RWPE1 (cell line): ENCODE results near the gene HOXD10.

Experiments
- CTCF ChIA-PET: fragments of 350-600 bp; sonication (Branson Sonifier 250); formaldehyde crosslinking; extraction: SDS; loops from one replicate; lab custom pipeline; 2021; lab: Yijun Ruan, JAX
- POLR2A ChIA-PET: fragments of 400-600 bp; formaldehyde crosslinking; extraction: SDS; loops from one replicate; lab custom pipeline; 2020; ENCODE audit warnings: antibody characterized with exemption; ENCODE audit not compliant: low non-redundant PET; lab: Yijun Ruan, JAX
- DNase-seq: peaks from one replicate; pipeline ENCODE4 v3.0.0; 2012; ENCODE audit warnings: low spot score
- H3K27ac ChIP-seq: fragments of 450-650 bp; 2 replicates; pipeline ENCODE4 v1.5.1; 2017
- TF ChIP-seq, protein P1 (sequence below): fragments of 450-650 bp; conservative IDR thresholded peaks from 2 replicates; pipeline ENCODE4 v1.5.1; 2017; ENCODE audit warnings: low read depth, mild to moderate bottlenecking

Gene HOXD10

DNA sequence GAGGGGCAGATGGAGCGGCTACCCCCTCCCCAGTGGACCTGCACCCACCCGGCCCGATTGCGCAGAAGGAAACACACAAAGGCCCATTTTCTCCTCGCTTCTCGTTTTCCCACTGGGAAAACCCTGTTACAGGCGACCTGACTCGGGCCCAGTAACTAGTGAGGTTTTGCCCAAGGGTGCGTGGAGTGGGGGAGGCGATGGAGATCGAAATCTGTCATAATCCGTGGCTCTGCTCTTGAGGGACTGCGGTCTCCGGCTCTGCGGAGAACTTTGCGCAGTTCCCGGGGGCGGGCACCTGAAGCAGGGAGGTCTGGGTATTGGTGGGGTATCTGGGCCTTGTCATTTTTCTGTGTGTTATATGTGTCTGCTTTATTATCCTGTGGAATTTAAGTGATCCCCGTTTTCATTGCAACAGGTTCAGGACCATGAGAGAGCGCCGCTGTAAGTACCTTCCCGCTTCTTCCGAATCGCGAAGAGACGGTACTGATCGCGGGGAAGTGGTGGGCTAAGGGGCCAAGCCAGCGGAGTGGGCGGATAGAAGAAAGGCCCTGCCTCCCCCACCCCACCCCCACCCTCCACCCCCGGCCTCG is 30.7 kb downstream of the HOXD10 start:
- H3K27ac ChIP-seq: no peak overlapping the region
- CTCF ChIA-PET: interaction anchor here (0.6 to 1.4 kb wide), 4 partner anchors 9 to 491 kb away, joined by 3 to 5 read pairs (median 4); no protein-coding TSS in a partner anchor
- TF ChIP-seq, protein P1, sequence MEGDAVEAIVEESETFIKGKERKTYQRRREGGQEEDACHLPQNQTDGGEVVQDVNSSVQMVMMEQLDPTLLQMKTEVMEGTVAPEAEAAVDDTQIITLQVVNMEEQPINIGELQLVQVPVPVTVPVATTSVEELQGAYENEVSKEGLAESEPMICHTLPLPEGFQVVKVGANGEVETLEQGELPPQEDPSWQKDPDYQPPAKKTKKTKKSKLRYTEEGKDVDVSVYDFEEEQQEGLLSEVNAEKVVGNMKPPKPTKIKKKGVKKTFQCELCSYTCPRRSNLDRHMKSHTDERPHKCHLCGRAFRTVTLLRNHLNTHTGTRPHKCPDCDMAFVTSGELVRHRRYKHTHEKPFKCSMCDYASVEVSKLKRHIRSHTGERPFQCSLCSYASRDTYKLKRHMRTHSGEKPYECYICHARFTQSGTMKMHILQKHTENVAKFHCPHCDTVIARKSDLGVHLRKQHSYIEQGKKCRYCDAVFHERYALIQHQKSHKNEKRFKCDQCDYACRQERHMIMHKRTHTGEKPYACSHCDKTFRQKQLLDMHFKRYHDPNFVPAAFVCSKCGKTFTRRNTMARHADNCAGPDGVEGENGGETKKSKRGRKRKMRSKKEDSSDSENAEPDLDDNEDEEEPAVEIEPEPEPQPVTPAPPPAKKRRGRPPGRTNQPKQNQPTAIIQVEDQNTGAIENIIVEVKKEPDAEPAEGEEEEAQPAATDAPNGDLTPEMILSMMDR: no peak
- POLR2A ChIA-PET: no interaction called here
- no peak for DNase-seq

- DNase-seq: no peak
- no peak overlapping the region for H3K27ac ChIP-seq
- TF ChIP-seq, protein P1: no peak
- ChIA-PET CTCF (interaction anchor here (0.6 to 1.4 kb wide), 3 partner anchors 9 to 307 kb away, joined by 3 to 5 read pairs (median 3); no protein-coding TSS in a partner anchor), POLR2A (no interaction called here)
These were observed 31.4 kb downstream of the HOXD10 start for GRCh38 chr2:176147800-176148496.

DNA sequence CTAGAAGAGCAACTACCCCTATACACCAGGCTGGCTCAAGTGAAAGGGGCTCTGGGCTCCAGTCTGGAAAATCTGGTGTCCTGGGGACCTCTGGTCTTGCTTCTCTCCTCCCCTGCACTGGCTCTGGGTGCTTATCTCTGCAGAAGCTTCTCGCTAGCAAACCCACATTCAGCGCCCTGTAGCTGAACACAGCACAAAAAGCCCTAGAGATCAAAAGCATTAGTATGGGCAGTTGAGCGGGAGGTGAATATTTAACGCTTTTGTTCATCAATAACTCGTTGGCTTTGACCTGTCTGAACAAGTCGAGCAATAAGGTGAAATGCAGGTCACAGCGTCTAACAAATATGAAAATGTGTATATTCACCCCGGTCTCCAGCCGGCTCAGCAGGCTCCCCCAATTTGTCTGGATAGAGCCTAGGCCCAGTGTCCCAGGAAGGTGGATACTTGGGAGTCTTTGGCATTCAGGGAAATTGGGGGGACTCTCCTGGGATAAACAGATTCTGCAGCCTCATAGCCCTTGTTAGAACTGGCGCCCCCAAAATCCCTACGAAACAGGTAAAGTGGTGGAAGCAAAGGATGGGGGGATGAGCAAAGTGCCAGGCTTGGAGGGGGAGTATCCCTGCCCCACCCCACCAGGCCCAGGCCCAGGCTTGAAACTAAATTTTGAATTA is 32.3 kb downstream of the HOXD10 start:
- CTCF ChIA-PET: interaction anchor here (1.1 kb wide), 1 partner anchor 13 kb away, joined by 3 read pairs; no protein-coding TSS in a partner anchor
- DNase-seq: no peak
- POLR2A ChIA-PET: no interaction called here

GRCh38 chr2:176149481-176149938 is 32.9 kb downstream of the HOXD10 start:
- TF ChIP-seq, protein P1: no peak
- no peak for DNase-seq
- ChIA-PET CTCF (no interaction called here), POLR2A (no interaction called here)
- no peak overlapping the region for H3K27ac ChIP-seq

More for the DNA sequence above, 32.3 kb downstream of the HOXD10 start:
- TF ChIP-seq, protein P1: no peak
- no peak overlapping the region for H3K27ac ChIP-seq

DNA sequence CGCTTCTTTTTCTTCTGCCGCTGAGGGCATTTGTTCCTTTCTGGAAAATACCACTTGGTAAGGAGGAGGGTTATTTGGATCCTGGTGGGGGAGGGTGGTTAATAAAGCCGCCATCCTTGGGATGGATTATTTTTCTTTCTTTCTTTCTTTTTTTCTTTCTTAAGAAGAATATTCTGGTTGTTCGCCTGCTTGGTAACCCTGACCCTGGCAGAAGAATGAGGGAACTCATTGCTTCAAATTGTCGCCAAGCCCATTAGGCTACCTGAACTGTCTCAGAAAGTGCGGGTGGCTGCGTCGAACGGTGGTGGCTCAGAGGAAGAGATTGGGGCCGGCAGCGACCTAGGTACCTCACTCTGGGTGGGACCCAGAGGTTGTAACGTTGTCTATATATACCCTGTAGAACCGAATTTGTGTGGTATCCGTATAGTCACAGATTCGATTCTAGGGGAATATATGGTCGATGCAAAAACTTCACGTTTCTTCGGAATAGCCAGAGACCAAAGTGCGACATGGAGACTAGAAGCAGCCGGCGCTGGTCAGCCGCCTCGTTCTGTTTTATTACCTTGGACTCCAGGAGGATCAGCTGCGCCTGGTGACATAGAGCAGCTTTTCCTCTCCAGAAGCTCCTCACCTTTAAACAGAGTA is 33.5 kb downstream of the HOXD10 start:
- TF ChIP-seq, protein P1: no peak
- ChIA-PET CTCF (no interaction called here), POLR2A (no interaction called here)
- H3K27ac ChIP-seq: no peak overlapping the region
- no peak for DNase-seq
